Dermis microvascular lymphatic vessel endothelial cell (primary cell): ENCODE data around the gene FGF22. TPM values are rescaled to one million over a fixed set of nuclear protein-coding genes. Genes with fewer than 3 reads are reported as not detected.
"Not testable (repeated sequence)": the region's sequence is repeated elsewhere in the genome, so short reads cannot be mapped to it uniquely, and the experiment has no call there.

Experiments
- DNase-seq, 2 donors: peaks; one replicate each; pipeline versions ENCODE4 v3.0.0 to v3.0.0-alpha.2; 2010; ENCODE audit warnings: low read depth in 2 of 2
- total RNA-seq: library from RNA; depleted of rRNA; stranded (reverse); fragments of >200 nt; gene quantifications from 2 replicates; pipeline ENCODE4 v1.2.1, GENCODE V29; 2014

FGF22 gene
- total RNA-seq: not detected in 2 replicates

- peak; percentile 48 to 91 for DNase-seq
Observed at GRCh38 chr19:639253-640160, at the start of gene FGF22. Gene FGF22 (plus strand): TSS chr19:639879. CDS start chr19:639926, 47 bp downstream.

GRCh38 chr19:590396-590745 is 49.3 kb upstream of the FGF22 start:
- peak in 1 of 2 donors; percentile 45 for DNase-seq

GRCh38 chr19:590750-591098 is 49.0 kb upstream of the FGF22 start:
- DNase-seq: no peak

GRCh38 chr19:591099-591958 is 48.4 kb upstream of the FGF22 start:
- peak in 1 of 2 donors; percentile 40 for DNase-seq

- DNase-seq: no peak
Observed at GRCh38 chr19:592101-592500, 47.6 kb upstream of the FGF22 start.

- DNase-seq: no peak
Observed at GRCh38 chr19:593055-593454, 46.6 kb upstream of the FGF22 start.

- DNase-seq: no peak
Observed at GRCh38 chr19:593505-593904, 46.2 kb upstream of the FGF22 start.

GRCh38 chr19:594265-594870 is 45.3 kb upstream of the FGF22 start:
- no peak for DNase-seq

- no peak for DNase-seq
Observed at GRCh38 chr19:595326-596262, 44.1 kb upstream of the FGF22 start.

- no peak for DNase-seq
Observed at GRCh38 chr19:596263-596655, 43.4 kb upstream of the FGF22 start.

- no peak for DNase-seq
Observed at GRCh38 chr19:597406-598315, 42.0 kb upstream of the FGF22 start.

GRCh38 chr19:601310-601709 is 38.4 kb upstream of the FGF22 start:
- no peak for DNase-seq

- no peak for DNase-seq
Observed at GRCh38 chr19:601790-602189, 37.9 kb upstream of the FGF22 start.

GRCh38 chr19:602391-603301 is 37.0 kb upstream of the FGF22 start:
- DNase-seq: no peak

GRCh38 chr19:603302-603639 is 36.4 kb upstream of the FGF22 start:
- DNase-seq: not testable (repeated sequence)

- not testable (repeated sequence) for DNase-seq
Observed at GRCh38 chr19:603779-604178, 35.9 kb upstream of the FGF22 start.

GRCh38 chr19:604355-604754 is 35.3 kb upstream of the FGF22 start:
- no peak for DNase-seq

GRCh38 chr19:605061-605971 is 34.4 kb upstream of the FGF22 start:
- DNase-seq: not testable (repeated sequence)
